Activated B cell treated with CpG ODN at 0.5 μM for 24 hours (primary cell): Measurements from ENCODE around the gene HEXIM1. TPM values are rescaled to one million over a fixed set of nuclear protein-coding genes. Genes with fewer than 3 reads are reported as not detected.

Source experiments
- ATAC-seq: fragments of 200-7000 bp; cut with Tn5 transposase; one replicate; pipeline ENCODE4 v1.10.0; 2021; ENCODE audit warnings: low read depth, mild to moderate bottlenecking, moderate library complexity
- CTCF ChIA-PET: fragments of 350-600 bp; sonication (Branson Sonifier 250); formaldehyde crosslinking; loops from one replicate; lab custom pipeline; 2021; ENCODE audit warnings: antibody characterized with exemption; lab: Charles Lee
- POLR2A ChIA-PET: fragments of 350-600 bp; sonication (Branson Sonifier 250); formaldehyde crosslinking; loops from one replicate; lab custom pipeline; 2021; ENCODE audit warnings: antibody characterized with exemption; lab: Charles Lee
- DNase-seq: peaks from one replicate; pipeline ENCODE4 v3.0.0; 2022
- H3K27ac Mint-ChIP-seq: one replicate; pipeline ENCODE4 v1.8.0; 2020; ENCODE audit warnings: mixed read lengths
- H3K27me3 Mint-ChIP-seq: one replicate; pipeline ENCODE4 v1.8.0; 2021; ENCODE audit warnings: mixed read lengths
- H3K36me3 Mint-ChIP-seq: one replicate; pipeline ENCODE4 v1.8.0; 2021; ENCODE audit warnings: low read depth, mixed read lengths
- H3K4me1 Mint-ChIP-seq: one replicate; pipeline ENCODE4 v1.8.0; 2021; ENCODE audit warnings: mixed read lengths
- H3K4me3 Mint-ChIP-seq: one replicate; pipeline ENCODE4 v1.8.0; 2020; ENCODE audit warnings: mild to moderate bottlenecking, mixed read lengths
- H3K9me3 Mint-ChIP-seq: one replicate; pipeline ENCODE4 v1.8.0; 2020; ENCODE audit warnings: mixed read lengths
- intact Hi-C: fragments of 100-400 bp; cut with micrococcal nuclease; formaldehyde crosslinking; loops from one replicate; pipeline ENCODE4 v1.15.1; 2024
- total RNA-seq: library from RNA; stranded (reverse); gene quantifications from 2 replicates; pipeline ENCODE4 v1.2.3, GENCODE V29; 2022
- TF ChIP-seq, protein P1 (sequence below): fragments of 200-600 bp; IDR thresholded peaks from one replicate; pipeline ENCODE4 v1.8.0; 2022; ENCODE audit warnings: antibody characterized with exemption, mild to moderate bottlenecking

Gene HEXIM1
- total RNA-seq, 1 donor from 2014 or later, result 21.5 TPM

DNA sequence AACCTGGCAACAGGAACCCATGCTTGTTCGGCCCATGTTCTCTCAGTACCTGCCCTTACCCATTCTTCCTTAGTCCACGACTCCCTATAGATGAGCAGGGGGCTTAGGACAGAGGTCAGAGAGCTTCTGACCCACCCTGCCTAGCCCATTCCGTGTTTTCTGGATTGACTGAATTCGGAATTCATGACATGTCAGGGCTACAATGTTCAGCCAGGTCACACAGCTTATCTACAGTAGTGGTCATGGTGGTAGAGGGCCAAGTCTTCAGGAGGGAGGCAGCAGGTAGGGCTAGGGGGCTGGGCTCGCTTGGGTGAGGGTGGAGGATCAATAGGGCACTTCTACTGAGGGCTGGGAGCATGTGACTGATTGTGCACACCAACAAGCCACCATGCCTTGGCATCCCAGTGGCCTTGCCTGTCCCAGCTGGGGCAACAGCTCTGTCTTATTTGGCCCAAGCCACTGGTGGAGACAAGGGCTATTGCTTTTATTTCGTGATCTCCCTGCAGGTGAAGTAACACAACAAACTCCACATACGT lies 16.5 kb downstream of the HEXIM1 start:
- no peaks in the 10 kb centered on the region for H3K9me3 Mint-ChIP-seq

DNA sequence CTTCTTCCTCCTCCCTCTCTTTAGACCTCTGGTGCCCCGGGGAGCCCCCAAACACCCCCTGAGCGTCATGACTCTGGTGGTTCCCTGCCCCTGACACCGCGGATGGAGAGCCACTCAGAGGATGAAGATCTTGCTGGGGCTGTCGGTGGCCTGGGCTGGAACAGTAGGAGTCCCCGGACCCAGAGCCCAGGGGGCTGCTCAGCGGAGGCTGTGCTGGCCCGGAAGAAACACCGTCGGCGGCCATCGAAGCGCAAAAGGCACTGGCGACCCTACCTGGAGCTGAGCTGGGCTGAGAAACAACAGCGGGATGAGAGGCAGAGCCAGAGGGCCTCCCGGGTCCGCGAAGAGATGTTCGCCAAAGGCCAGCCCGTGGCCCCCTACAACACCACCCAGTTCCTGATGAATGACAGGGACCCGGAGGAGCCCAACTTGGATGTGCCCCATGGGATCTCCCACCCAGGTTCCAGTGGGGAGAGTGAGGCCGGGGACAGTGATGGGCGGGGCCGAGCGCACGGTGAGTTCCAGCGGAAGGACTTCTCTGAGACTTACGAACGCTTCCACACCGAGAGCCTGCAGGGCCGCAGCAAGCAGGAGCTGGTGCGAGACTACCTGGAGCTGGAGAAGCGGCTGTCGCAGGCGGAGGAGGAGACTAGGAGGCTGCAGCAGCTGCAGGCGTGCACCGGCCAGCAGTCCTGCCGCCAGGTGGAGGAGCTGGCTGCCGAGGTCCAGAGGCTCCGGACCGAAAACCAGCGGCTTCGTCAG lies 20.9 kb downstream of the HEXIM1 start:
- Mint-ChIP-seq H3K36me3 (no peaks in the 10 kb centered on the region), H3K27ac (no peak overlapping the region), H3K27me3 (no peaks in the 10 kb centered on the region), H3K4me1 (peaks cover 13% of the 10 kb centered on the region), H3K9me3 (no peaks in the 10 kb centered on the region), H3K4me3 (no peak overlapping the region)
- intact Hi-C loops, result no loop called here
- CTCF ChIA-PET, result interaction anchor here (0.9 to 1.5 kb wide), 3 partner anchors 17 to 34 kb away, joined by 3 to 4 read pairs (median 4); partner anchors contain the start of gene ACBD4
- TF ChIP-seq, protein P1, sequence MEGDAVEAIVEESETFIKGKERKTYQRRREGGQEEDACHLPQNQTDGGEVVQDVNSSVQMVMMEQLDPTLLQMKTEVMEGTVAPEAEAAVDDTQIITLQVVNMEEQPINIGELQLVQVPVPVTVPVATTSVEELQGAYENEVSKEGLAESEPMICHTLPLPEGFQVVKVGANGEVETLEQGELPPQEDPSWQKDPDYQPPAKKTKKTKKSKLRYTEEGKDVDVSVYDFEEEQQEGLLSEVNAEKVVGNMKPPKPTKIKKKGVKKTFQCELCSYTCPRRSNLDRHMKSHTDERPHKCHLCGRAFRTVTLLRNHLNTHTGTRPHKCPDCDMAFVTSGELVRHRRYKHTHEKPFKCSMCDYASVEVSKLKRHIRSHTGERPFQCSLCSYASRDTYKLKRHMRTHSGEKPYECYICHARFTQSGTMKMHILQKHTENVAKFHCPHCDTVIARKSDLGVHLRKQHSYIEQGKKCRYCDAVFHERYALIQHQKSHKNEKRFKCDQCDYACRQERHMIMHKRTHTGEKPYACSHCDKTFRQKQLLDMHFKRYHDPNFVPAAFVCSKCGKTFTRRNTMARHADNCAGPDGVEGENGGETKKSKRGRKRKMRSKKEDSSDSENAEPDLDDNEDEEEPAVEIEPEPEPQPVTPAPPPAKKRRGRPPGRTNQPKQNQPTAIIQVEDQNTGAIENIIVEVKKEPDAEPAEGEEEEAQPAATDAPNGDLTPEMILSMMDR, result no peak
- ATAC-seq (no peak), DNase-seq (no peak)
- POLR2A ChIA-PET, result no interaction called here

More for the DNA sequence above, 16.5 kb downstream of the HEXIM1 start:
- Mint-ChIP-seq H3K36me3 (peaks cover 8% of the 10 kb centered on the region), H3K27me3 (no peaks in the 10 kb centered on the region), H3K4me3 (no peak overlapping the region), H3K4me1 (peaks cover 18% of the 10 kb centered on the region), H3K27ac (no peak overlapping the region)
- CTCF ChIA-PET, result interaction anchor here (1.7 to 7.0 kb wide), 2 partner anchors 29 to 33 kb away, joined by 5 to 55 read pairs; partner anchors contain the start of gene ACBD4
- DNase-seq (no peak), ATAC-seq (no peak)
- intact Hi-C loops, result loop anchor here (5.0 kb wide), 2 partner anchors 82 to 152 kb away; partner anchors contain the start of gene MAP3K14
- TF ChIP-seq, protein P1, result no peak
- POLR2A ChIA-PET, result interaction anchor here (0.8 to 7.6 kb wide), 2 partner anchors 9 to 15 kb away, joined by 3 to 703 read pairs; partner anchors contain the start of gene HEXIM1

DNA sequence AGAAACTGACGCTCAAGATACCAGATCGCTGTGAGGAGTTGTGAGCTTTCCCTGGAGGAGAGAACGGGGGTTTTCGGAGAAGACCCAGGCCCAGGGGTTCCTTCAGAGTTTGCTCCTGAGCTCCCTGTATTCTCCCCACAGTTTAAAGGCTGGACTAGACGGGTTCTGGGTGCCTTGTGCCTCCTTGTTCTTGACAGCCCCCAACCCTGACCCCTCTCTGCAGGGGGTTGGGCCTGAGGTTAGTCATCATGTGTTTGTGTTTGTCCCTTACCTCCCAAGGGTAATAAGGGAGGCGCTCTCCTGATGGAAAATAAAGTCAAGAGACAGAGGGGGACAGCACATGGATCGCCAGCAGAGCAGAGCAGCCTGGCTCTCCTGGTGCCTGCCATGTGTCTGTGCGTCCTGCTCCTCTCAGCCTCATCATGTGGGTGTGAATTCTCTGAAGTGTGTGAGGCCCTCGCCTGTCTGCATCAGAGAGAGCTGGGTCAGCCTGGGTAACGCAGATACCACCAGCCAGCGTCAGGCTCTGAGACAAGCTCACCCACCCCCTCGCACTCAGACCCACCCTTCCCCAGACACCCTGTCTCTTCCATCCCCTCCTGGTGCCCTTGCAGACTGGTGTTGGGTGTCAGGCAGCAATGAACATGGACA lies 22.1 kb downstream of the HEXIM1 start:
- Mint-ChIP-seq H3K27me3 (no peaks in the 10 kb centered on the region), H3K36me3 (no peaks in the 10 kb centered on the region), H3K4me1 (peaks cover 13% of the 10 kb centered on the region), H3K9me3 (no peaks in the 10 kb centered on the region), H3K27ac (no peak overlapping the region), H3K4me3 (no peak overlapping the region)
- ATAC-seq (no peak), DNase-seq (no peak)
- POLR2A ChIA-PET, result interaction anchor here (0.6 to 3.9 kb wide), 3 partner anchors 19 to 25 kb away, joined by 3 to 71 read pairs (median 4); partner anchors contain the start of gene HEXIM1
- TF ChIP-seq, protein P1, result no peak
- intact Hi-C loops, result no loop called here
- CTCF ChIA-PET, result interaction anchor here (0.9 to 1.4 kb wide), 3 partner anchors 18 to 35 kb away, joined by 4 read pairs; partner anchors contain the start of gene ACBD4

DNA sequence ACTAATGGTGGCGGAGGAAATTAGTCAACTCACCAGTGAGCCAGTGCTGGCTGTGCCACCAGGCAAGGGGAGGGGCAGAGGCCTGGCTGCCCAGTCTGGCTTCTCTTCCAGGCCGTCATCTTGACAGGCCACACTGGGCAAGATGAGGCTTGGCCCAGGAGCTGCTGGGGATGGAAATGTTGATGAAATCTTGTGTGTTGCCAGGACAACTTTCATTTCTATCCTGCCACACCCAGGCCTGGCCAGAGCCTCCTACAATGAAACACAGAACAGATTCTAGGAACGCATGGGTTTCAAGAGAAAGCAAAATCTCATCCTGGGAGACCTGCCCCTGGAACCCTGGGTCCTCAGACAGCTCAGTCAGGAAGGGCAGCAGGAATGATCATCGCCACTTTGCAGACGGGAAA lies 22.7 kb downstream of the HEXIM1 start:
- TF ChIP-seq, protein P1, result no peak
- Mint-ChIP-seq H3K4me3 (no peak overlapping the region), H3K9me3 (no peaks in the 10 kb centered on the region), H3K4me1 (peaks cover 14% of the 10 kb centered on the region), H3K27me3 (no peaks in the 10 kb centered on the region), H3K27ac (peak overlapping the region; percentile 35), H3K36me3 (no peaks in the 10 kb centered on the region)
- intact Hi-C loops, result no loop called here
- ChIA-PET POLR2A (interaction anchor here (3.3 to 3.9 kb wide), 2 partner anchors 10 to 21 kb away, joined by 71 to 84 read pairs; partner anchors contain the start of genes HEXIM1 and HEXIM2), CTCF (interaction anchor here (1.1 to 3.2 kb wide), 3 partner anchors 21 to 36 kb away, joined by 4 to 23 read pairs (median 18); partner anchors contain the start of gene ACBD4)
- ATAC-seq (no peak), DNase-seq (no peak)
